Activated T-helper 2 cell treated with anti-CD3 and anti-CD28 coated beads, Interferon-gamma antibody, Interleukin-2, Interleukin-4, amounts not matched to agents 10 μg/mL and 5 μg/mL and 100 μg/mL, durations not matched to agents 14 hours and 24 hours and 36 hours (primary cell): ENCODE measurements around the gene ROPN1. TPM values are rescaled to one million over a fixed set of nuclear protein-coding genes. Genes with fewer than 3 reads are reported as not detected.
"Not testable (repeated sequence)": the region's sequence is repeated elsewhere in the genome, so short reads cannot be mapped to it uniquely, and the experiment has no call there.

ENCODE experiments used
- DNase-seq: peaks from one replicate; pipeline ENCODE4 v3.0.0; 2021; ENCODE audit warnings: low spot score
- H3K27ac Mint-ChIP-seq: one replicate; pipeline ENCODE4 v1.8.0; 2021; ENCODE audit warnings: mixed read lengths
- H3K27me3 Mint-ChIP-seq: one replicate; pipeline ENCODE4 v1.8.0; 2021; ENCODE audit warnings: low read depth, mixed read lengths
- H3K36me3 Mint-ChIP-seq: one replicate; pipeline ENCODE4 v1.8.0; 2021; ENCODE audit warnings: low read depth, mixed read lengths
- H3K4me1 Mint-ChIP-seq: one replicate; pipeline ENCODE4 v1.8.0; 2021; ENCODE audit warnings: low read depth, mixed read lengths
- H3K4me3 Mint-ChIP-seq: one replicate; pipeline ENCODE4 v1.8.0; 2021; ENCODE audit warnings: low read depth, mild to moderate bottlenecking, moderate library complexity, mixed read lengths
- H3K9me3 Mint-ChIP-seq: one replicate; pipeline ENCODE4 v1.8.0; 2021; ENCODE audit warnings: mixed read lengths
- intact Hi-C: fragments of 100-400 bp; cut with micrococcal nuclease; formaldehyde crosslinking; loops from one replicate; pipeline ENCODE4 v1.15.1; 2023
- total RNA-seq: library from RNA; stranded (reverse); gene quantifications from 2 replicates; pipeline ENCODE4 v1.2.3, GENCODE V29; 2022

The ROPN1 gene
- total RNA-seq, 1 donor from 2014 or later, result not detected

- H3K36me3 Mint-ChIP-seq, H3K27ac Mint-ChIP-seq, H3K4me1 Mint-ChIP-seq, intact Hi-C loops, H3K4me3 Mint-ChIP-seq, H3K9me3 Mint-ChIP-seq, DNase-seq: not testable (repeated sequence)
- peaks cover 53% of the 10 kb centered on the region for H3K27me3 Mint-ChIP-seq
Measured at GRCh38 chr3:123981317-123981716, 10.6 kb downstream of the ROPN1 start.

GRCh38 chr3:123980539-123980938 is 11.4 kb downstream of the ROPN1 start:
- H3K36me3 Mint-ChIP-seq, result no peaks in the 10 kb centered on the region
- H3K9me3 Mint-ChIP-seq, result no peaks in the 10 kb centered on the region
- no peak for DNase-seq
- no peak overlapping the region for H3K4me3 Mint-ChIP-seq
- no peaks in the 10 kb centered on the region for H3K4me1 Mint-ChIP-seq
- intact Hi-C loops, result no loop called here
- peaks cover 52% of the 10 kb centered on the region for H3K27me3 Mint-ChIP-seq
- no peak overlapping the region for H3K27ac Mint-ChIP-seq

DNA sequence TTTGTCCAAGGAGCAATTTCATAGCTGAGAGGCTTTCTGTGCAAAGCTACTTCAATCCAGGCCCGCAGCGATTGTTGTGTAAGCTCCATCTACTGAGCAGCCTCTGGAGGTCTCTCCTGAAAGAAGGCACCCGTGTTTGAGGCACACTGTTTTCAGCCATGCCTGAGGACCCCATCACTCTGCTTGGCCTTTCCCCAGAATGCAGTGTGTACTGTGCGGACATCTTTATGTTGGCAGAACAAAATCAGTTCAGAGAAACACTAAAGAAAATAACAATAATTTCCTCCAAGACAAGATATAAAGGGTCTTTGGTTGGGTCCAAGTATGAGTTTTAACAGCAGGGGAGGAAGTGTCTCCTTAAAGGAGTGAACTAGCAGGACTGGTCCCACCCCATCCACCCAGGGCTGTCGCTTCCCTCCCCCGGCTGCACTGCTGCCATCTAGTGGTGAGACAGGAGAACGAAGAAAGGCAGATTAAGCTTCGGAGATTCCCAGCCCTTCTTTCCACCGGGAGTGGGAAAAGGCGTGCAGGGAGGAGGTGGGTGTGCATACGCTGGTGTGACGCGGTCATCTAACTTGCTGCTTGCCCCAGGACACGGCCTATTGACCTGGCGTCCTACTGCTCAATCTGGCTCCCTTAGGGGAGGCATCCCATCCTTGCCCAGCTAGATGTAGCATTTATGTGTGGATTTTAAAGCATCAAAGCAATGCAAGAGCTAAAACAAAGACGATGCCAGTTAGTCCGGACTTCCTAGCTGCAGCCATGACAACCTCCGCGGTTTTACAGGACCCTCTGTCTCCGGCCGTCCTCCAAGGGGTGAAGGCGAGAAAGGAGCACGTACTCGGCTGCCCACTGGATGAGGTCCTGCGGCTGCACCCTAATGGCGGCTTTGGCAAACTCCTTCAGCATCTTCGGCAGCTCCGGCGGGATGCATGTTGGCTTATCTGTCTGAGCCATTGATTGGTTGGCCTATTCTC is 12.1 kb downstream of the ROPN1 start:
- H3K9me3 Mint-ChIP-seq, intact Hi-C loops, H3K36me3 Mint-ChIP-seq, DNase-seq, H3K4me3 Mint-ChIP-seq, H3K4me1 Mint-ChIP-seq, H3K27ac Mint-ChIP-seq: not testable (repeated sequence)
- H3K27me3 Mint-ChIP-seq, result peaks cover 53% of the 10 kb centered on the region

DNA sequence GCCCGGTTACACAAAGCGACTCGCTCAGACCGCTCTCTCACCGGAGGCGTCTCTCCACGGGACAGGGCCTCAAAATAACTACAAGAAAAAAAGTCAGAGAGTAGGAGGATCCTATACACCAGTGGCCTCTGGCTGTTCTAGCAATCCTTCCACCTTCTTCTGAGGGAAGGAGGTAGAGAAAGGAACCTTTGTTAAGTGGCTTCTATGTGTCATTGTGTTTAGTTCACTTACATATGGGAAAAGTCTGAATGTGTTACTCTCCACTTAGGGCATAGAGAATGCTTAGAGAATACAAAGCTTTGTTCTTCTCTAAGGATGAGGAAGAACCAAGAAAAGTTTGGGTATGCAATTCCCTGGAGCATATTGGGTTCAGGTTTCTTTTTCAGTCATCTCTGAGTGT is 15.0 kb downstream of the ROPN1 start:
- intact Hi-C loops, H3K9me3 Mint-ChIP-seq, H3K36me3 Mint-ChIP-seq, H3K4me3 Mint-ChIP-seq, H3K27ac Mint-ChIP-seq, DNase-seq, H3K4me1 Mint-ChIP-seq: not testable (repeated sequence)
- H3K27me3 Mint-ChIP-seq, result peaks cover 49% of the 10 kb centered on the region

- H3K27me3 Mint-ChIP-seq, result peaks cover 47% of the 10 kb centered on the region
- H3K27ac Mint-ChIP-seq, H3K9me3 Mint-ChIP-seq, intact Hi-C loops, H3K4me1 Mint-ChIP-seq, H3K36me3 Mint-ChIP-seq, H3K4me3 Mint-ChIP-seq, DNase-seq: not testable (repeated sequence)
Measured at GRCh38 chr3:123976181-123976898, 15.6 kb downstream of the ROPN1 start.

GRCh38 chr3:123975030-123975429 is 16.9 kb downstream of the ROPN1 start:
- intact Hi-C loops, H3K36me3 Mint-ChIP-seq, H3K4me3 Mint-ChIP-seq, H3K4me1 Mint-ChIP-seq, H3K27ac Mint-ChIP-seq, DNase-seq, H3K9me3 Mint-ChIP-seq: not testable (repeated sequence)
- peaks cover 41% of the 10 kb centered on the region for H3K27me3 Mint-ChIP-seq

DNA sequence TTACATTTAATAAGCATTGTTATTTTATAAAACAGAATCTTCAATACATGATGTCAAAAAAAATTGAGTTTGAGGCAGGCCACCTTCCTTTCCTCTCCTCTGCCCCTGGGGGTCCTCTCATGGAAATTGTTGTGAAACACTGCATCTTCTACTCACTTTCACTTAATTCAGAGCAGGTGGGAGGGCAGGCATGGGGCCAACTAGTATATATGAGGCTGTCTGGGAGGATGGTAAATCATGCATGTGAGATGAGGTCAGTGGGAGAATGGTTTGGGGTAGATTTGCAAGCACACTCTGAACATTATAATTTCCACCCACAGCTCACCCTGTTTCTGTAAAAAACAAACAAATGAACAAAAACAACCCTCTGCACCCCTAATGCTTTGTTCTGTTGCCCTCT is 20.5 kb downstream of the ROPN1 start:
- H3K4me1 Mint-ChIP-seq, result no peaks in the 10 kb centered on the region
- H3K27me3 Mint-ChIP-seq, result peaks cover 49% of the 10 kb centered on the region
- no peak for DNase-seq
- no peak overlapping the region for H3K4me3 Mint-ChIP-seq
- intact Hi-C loops, result no loop called here
- no peaks in the 10 kb centered on the region for H3K36me3 Mint-ChIP-seq
- H3K9me3 Mint-ChIP-seq, result no peaks in the 10 kb centered on the region
- H3K27ac Mint-ChIP-seq, result no peak overlapping the region

DNA sequence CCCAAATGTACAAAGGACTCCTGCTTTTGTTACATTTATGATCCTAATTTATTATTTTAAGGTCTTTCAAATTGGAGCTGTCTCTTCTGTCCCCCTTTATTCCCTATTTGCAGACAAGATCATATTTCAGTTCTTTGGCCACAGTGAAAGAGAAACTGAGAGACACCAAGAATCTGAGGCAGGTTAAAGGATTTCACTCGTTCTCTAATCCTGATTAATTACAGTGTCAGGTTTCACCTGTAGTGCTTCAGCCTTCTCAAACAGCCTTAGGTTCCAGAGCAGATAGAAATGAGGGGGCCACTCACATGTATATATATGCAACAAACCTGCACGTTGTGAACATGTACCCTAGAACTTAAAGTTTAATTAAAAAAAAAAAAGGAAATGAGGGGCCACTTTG is 24.7 kb downstream of the ROPN1 start:
- H3K36me3 Mint-ChIP-seq, DNase-seq, H3K27ac Mint-ChIP-seq, H3K9me3 Mint-ChIP-seq, intact Hi-C loops, H3K4me1 Mint-ChIP-seq, H3K4me3 Mint-ChIP-seq: not testable (repeated sequence)
- H3K27me3 Mint-ChIP-seq, result peaks cover 41% of the 10 kb centered on the region

DNA sequence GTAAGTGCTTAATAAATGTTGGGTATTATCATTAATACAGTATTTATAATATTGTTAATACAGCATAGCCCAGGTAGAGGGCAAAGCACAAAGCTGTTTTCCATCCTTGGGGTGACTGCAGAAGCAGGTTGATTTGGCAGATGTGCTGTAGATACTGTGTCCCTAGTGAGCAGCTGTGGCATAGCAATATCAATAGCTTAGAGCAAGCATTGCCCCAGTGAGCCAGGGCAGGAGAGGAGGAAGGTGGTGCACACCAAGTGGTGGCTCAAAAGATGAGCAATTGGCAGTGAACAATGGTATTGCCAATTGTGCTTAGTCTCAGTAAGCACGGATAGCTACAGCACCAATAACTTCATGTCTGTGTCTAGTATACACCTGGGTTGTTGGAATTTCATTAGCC is 25.1 kb downstream of the ROPN1 start:
- DNase-seq, H3K27ac Mint-ChIP-seq, intact Hi-C loops, H3K9me3 Mint-ChIP-seq, H3K4me3 Mint-ChIP-seq, H3K4me1 Mint-ChIP-seq, H3K36me3 Mint-ChIP-seq: not testable (repeated sequence)
- peaks cover 40% of the 10 kb centered on the region for H3K27me3 Mint-ChIP-seq

- peaks cover 31% of the 10 kb centered on the region for H3K27me3 Mint-ChIP-seq
- not testable (repeated sequence) for H3K4me1 Mint-ChIP-seq, H3K36me3 Mint-ChIP-seq, H3K27ac Mint-ChIP-seq, DNase-seq, H3K9me3 Mint-ChIP-seq, H3K4me3 Mint-ChIP-seq
- intact Hi-C loops, result loop anchor here (5.0 kb wide), 1 partner anchor 82 kb away; the partner anchor contains the start of gene MYLK
Measured at GRCh38 chr3:123964793-123965192, 27.1 kb downstream of the ROPN1 start.

DNA sequence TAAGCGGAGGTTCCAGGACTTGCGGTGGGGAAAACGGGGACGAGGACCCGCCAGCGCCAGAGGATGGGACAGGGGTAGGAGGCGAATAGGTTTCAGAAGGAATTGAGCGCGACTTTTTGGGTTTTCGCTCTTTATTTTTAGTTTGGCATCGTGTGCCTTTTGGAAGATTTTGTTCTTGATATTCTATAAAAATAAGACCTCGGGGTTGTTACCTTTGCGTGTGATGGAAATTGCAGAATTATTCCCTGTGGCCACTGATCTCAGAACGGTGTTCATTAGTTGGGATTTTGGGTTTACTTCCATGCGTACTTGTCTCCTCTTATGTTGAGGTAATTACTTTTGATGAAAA is 30.4 kb downstream of the ROPN1 start:
- intact Hi-C loops, result loop anchor here (5.0 kb wide), 1 partner anchor 79 kb away; the partner anchor contains the start of gene MYLK
- Mint-ChIP-seq H3K27ac (peak overlapping the region; percentile 87), H3K4me1 (peaks cover 28% of the 10 kb centered on the region), H3K4me3 (peak overlapping the region; percentile 93), H3K27me3 (peaks cover 13% of the 10 kb centered on the region), H3K9me3 (no peaks in the 10 kb centered on the region), H3K36me3 (no peaks in the 10 kb centered on the region)
- DNase-seq, result no peak

GRCh38 chr3:123960781-123961507 is 31.0 kb downstream of the ROPN1 start, which contains the start of gene CCDC14:
Gene CCDC14 (minus strand): TSS chr3:123961229. CDS start chr3:123961173, 56 bp downstream.
- peak within 1 kb of the TSS; percentile 93 for H3K4me3 Mint-ChIP-seq
- peaks cover 11% of the 10 kb centered on the region for H3K27me3 Mint-ChIP-seq
- no peaks in the 10 kb centered on the region for H3K36me3 Mint-ChIP-seq
- no peaks in the 10 kb centered on the region for H3K9me3 Mint-ChIP-seq
- intact Hi-C loops, result loop anchor here (1.0 to 5.0 kb wide), 2 partner anchors 79 to 376 kb away; partner anchors contain the start of genes HACD2 and MYLK
- DNase-seq, result peak; percentile 73
- peak within 1 kb of the TSS; percentile 87 for H3K27ac Mint-ChIP-seq
- peaks cover 28% of the 10 kb centered on the region for H3K4me1 Mint-ChIP-seq
